Body of pancreas (tissue), 4 donors: Measurements from ENCODE around the gene TBXA2R.

Experiments used
- CTCF ChIP-seq, 7 experiments: fragments of 450-650 bp in 4 of 7; fragments of 200-600 bp in 3 of 7; sonication (generic) in 3 of 7; IDR thresholded peaks; one replicate each; pipeline ENCODE4 v1.5.1; 2016 to 2019; ENCODE audit warnings: antibody characterized with exemption in 7 of 7
- POLR2A ChIP-seq, 3 donors: fragments of 450-650 bp; IDR thresholded peaks; one replicate each; pipeline ENCODE4 v1.6.1; 2016; ENCODE audit warnings: antibody characterized with exemption in 3 of 3, mild to moderate bottlenecking in 2 of 3

- TF ChIP-seq POLR2A (IDR thresholded peaks at IDR 0.05) = no peak
- TF ChIP-seq CTCF (IDR thresholded peaks at IDR 0.05) = no peak
Measured at GRCh38 chr19:3610745-3611717, 4.4 kb upstream of the TBXA2R start.
